WERI-Rb-1 (cell line): ENCODE measurements around the gene TBC1D23.
A peak's percentile ranks its signal among the peaks of the same experiment; 100 is the strongest.
"Not testable (repeated sequence)": the region's sequence is repeated elsewhere in the genome, so short reads cannot be mapped to it uniquely, and the experiment has no call there.

Experiments
- DNase-seq: peaks from one replicate; pipeline ENCODE4 v3.0.0-alpha.2; 2020
- H3K27ac ChIP-seq: fragments of 250-450 bp; sonication (Bioruptor Pico); 2 replicates; pipeline ENCODE4 v1.5.1; 2020; ENCODE audit warnings: mild to moderate bottlenecking, moderate library complexity
- H3K27me3 ChIP-seq: fragments of 250-450 bp; sonication (Bioruptor Pico); 2 replicates; pipeline ENCODE4 v1.5.1; 2021; ENCODE audit warnings: mild to moderate bottlenecking, low read depth, moderate library complexity; ENCODE audit not compliant: insufficient read depth, severe bottlenecking
- H3K36me3 ChIP-seq: fragments of 250-450 bp; sonication (Bioruptor Pico); 2 replicates; pipeline ENCODE4 v1.5.1; 2020; ENCODE audit warnings: mild to moderate bottlenecking, moderate library complexity
- H3K4me3 ChIP-seq: 2 replicates; pipeline ENCODE4 v1.5.1; 2011; ENCODE audit warnings: low read depth, mild to moderate bottlenecking, control low read depth, low read length
- H3K9me3 ChIP-seq: fragments of 250-450 bp; sonication (Bioruptor Pico); 2 replicates; pipeline ENCODE4 v1.5.1; 2021; ENCODE audit warnings: mild to moderate bottlenecking, moderate library complexity; ENCODE audit not compliant: severe bottlenecking
- TF ChIP-seq, protein P1 (sequence below): IDR thresholded peaks from 2 replicates; pipeline ENCODE4 v1.5.1; 2011; ENCODE audit warnings: low read depth, mild to moderate bottlenecking, control low read depth, inconsistent platforms, low read length

The TBC1D23 gene

GRCh38 chr3:100257586-100257985, 3.2 kb upstream of the TBC1D23 start:
- Histone ChIP-seq H3K27ac (no peak overlapping the region; the same call in 1 of the 2 replicates), H3K27me3 (no peaks in the 10 kb centered on the region), H3K36me3 (no peaks in the 10 kb centered on the region; the same call in 1 of the 2 replicates), H3K4me3 (no peak overlapping the region), H3K9me3 (no peaks in the 10 kb centered on the region)
- no peak for DNase-seq
- TF ChIP-seq, protein P1, sequence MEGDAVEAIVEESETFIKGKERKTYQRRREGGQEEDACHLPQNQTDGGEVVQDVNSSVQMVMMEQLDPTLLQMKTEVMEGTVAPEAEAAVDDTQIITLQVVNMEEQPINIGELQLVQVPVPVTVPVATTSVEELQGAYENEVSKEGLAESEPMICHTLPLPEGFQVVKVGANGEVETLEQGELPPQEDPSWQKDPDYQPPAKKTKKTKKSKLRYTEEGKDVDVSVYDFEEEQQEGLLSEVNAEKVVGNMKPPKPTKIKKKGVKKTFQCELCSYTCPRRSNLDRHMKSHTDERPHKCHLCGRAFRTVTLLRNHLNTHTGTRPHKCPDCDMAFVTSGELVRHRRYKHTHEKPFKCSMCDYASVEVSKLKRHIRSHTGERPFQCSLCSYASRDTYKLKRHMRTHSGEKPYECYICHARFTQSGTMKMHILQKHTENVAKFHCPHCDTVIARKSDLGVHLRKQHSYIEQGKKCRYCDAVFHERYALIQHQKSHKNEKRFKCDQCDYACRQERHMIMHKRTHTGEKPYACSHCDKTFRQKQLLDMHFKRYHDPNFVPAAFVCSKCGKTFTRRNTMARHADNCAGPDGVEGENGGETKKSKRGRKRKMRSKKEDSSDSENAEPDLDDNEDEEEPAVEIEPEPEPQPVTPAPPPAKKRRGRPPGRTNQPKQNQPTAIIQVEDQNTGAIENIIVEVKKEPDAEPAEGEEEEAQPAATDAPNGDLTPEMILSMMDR = no peak

GRCh38 chr3:100260081-100260684, 609 bp upstream of the TBC1D23 start:
- peak overlapping the region; percentile 69 for H3K27ac ChIP-seq

GRCh38 chr3:100261485-100261903, 702 bp downstream of the TBC1D23 start:
- TF ChIP-seq, protein P1 = no peak
- Histone ChIP-seq H3K36me3 (no peaks in the 10 kb centered on the region; the same call in 1 of the 2 replicates), H3K9me3 (no peaks in the 10 kb centered on the region), H3K27me3 (no peaks in the 10 kb centered on the region), H3K27ac (peak overlapping the region; percentile 83), H3K4me3 (peak overlapping the region; percentile 67)
- DNase-seq = no peak

More at GRCh38 chr3:100260081-100260684, 609 bp upstream of the TBC1D23 start:
- H3K27me3 ChIP-seq = no peaks in the 10 kb centered on the region
- no peaks in the 10 kb centered on the region for H3K9me3 ChIP-seq
- no peaks in the 10 kb centered on the region; the same call in 1 of the 2 replicates for H3K36me3 ChIP-seq
- peak overlapping the region; percentile 41 for H3K4me3 ChIP-seq
- no peak for DNase-seq
- TF ChIP-seq, protein P1 = no peak

- not testable (repeated sequence) for DNase-seq, H3K27me3 ChIP-seq, H3K9me3 ChIP-seq, H3K36me3 ChIP-seq
- H3K4me3 ChIP-seq = peak overlapping the region; percentile 32
- H3K27ac ChIP-seq = peak overlapping the region; percentile 73
These were observed 2.1 kb downstream of the TBC1D23 start for GRCh38 chr3:100262925-100263324.

DNA sequence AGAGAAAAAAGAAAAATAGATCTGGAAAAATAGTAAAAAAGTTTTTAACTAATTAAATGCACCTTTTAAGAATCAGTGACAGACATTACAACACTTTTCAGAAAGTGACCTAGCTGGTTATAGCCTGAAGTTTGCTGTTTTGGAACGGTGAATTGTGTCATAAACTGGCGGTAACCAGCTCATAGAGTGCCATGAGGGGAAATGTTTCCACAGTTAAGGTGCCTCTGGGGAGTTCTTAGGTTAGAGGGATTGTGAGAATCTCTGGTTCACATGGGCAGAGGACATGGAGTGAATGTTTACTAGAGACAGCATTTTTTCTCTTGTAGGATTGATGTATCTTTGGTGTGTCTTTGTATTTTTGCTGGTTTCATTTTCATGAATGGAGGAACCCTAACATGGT, 2.8 kb downstream of the TBC1D23 start:
- Histone ChIP-seq H3K27me3 (no peaks in the 10 kb centered on the region), H3K27ac (peak overlapping the region; percentile 73), H3K9me3 (no peaks in the 10 kb centered on the region), H3K36me3 (no peaks in the 10 kb centered on the region; the same call in 1 of the 2 replicates), H3K4me3 (peak overlapping the region; percentile 32)
- no peak for DNase-seq
- TF ChIP-seq, protein P1 = no peak

- TF ChIP-seq, protein P1 = no peak
- peak overlapping the region; percentile 73 for H3K27ac ChIP-seq
- no peaks in the 10 kb centered on the region for H3K27me3 ChIP-seq
- H3K36me3 ChIP-seq = no peaks in the 10 kb centered on the region; the same call in 1 of the 2 replicates
- H3K4me3 ChIP-seq = peak overlapping the region; percentile 32
- no peaks in the 10 kb centered on the region for H3K9me3 ChIP-seq
- DNase-seq = no peak
These were observed 3.5 kb downstream of the TBC1D23 start for GRCh38 chr3:100264242-100264641.
